Karpas-422 (cell line): ENCODE results near the gene PSMB7. TPM values are rescaled to one million over a fixed set of nuclear protein-coding genes. Genes with fewer than 3 reads are reported as not detected.

Experiments used
- DNase-seq: peaks from one replicate; pipeline ENCODE4 v3.0.0-alpha.2; 2015
- H2AFZ ChIP-seq: fragments of 200-600 bp; sonication (generic); 2 replicates; pipeline ENCODE4 v1.6.1; 2014; ENCODE audit warnings: antibody characterized with exemption, low read length, mixed read lengths
- H3K27ac ChIP-seq: fragments of 200-600 bp; sonication (generic); 2 replicates; pipeline ENCODE4 v1.5.1; 2014; ENCODE audit warnings: mild to moderate bottlenecking, low read length, moderate library complexity
- H3K27me3 ChIP-seq: fragments of 200-600 bp; sonication (generic); 2 replicates; pipeline ENCODE4 v1.6.1; 2014; ENCODE audit warnings: low read length, mixed read lengths
- H3K36me3 ChIP-seq: fragments of 200-600 bp; sonication (generic); 2 replicates; pipeline ENCODE4 v1.6.1; 2014; ENCODE audit warnings: low read length, mixed read lengths; ENCODE audit not compliant: insufficient read depth
- H3K4me1 ChIP-seq: fragments of 200-600 bp; sonication (generic); 2 replicates; pipeline ENCODE4 v1.6.1; 2014; ENCODE audit warnings: mild to moderate bottlenecking, low read length, mixed read lengths
- H3K4me2 ChIP-seq: fragments of 200-600 bp; sonication (generic); 2 replicates; pipeline ENCODE4 v1.6.1; 2014; ENCODE audit warnings: low read length, low read depth, mild to moderate bottlenecking; ENCODE audit not compliant: poor library complexity, severe bottlenecking
- H3K4me3 ChIP-seq: fragments of 200-600 bp; sonication (generic); 2 replicates; pipeline ENCODE4 v1.5.1; 2014; ENCODE audit warnings: mild to moderate bottlenecking, antibody characterized with exemption, low read length, mixed read lengths
- H3K79me2 ChIP-seq: fragments of 200-600 bp; sonication (generic); 2 replicates; pipeline ENCODE4 v1.6.1; 2014; ENCODE audit warnings: mild to moderate bottlenecking, low read length, mixed read lengths
- H3K9ac ChIP-seq: fragments of 200-600 bp; sonication (generic); 2 replicates; pipeline ENCODE4 v1.6.0; 2014; ENCODE audit warnings: low read length
- H3K9me2 ChIP-seq: fragments of 200-600 bp; sonication (generic), shearing (Covaris generic); replicated peaks from 2 replicates; pipeline ENCODE4 v1.6.0; 2014; ENCODE audit warnings: mild to moderate bottlenecking, low read length, moderate library complexity; ENCODE audit not compliant: insufficient read depth
- H3K9me3 ChIP-seq: fragments of 300-700, 200-600 bp; sonication (generic); 2 replicates; pipeline ENCODE4 v1.6.1; 2014; ENCODE audit warnings: low read length, mixed read lengths
- H4K20me1 ChIP-seq: fragments of 200-600 bp; sonication (generic); 2 replicates; pipeline ENCODE4 v1.6.1; 2014; ENCODE audit warnings: mild to moderate bottlenecking, antibody characterized with exemption, low read length, low read depth; ENCODE audit not compliant: insufficient read depth
- total RNA-seq: library from RNA; depleted of rRNA; stranded (reverse); fragments of >200 nt; shearing (Covaris generic); gene quantifications from 2 replicates; pipeline ENCODE4 v1.2.3, GENCODE V29; 2014; ENCODE audit warnings: low replicate concordance

The PSMB7 gene
- total RNA-seq, 1 experiment from 2014 or later = 119 TPM

GRCh38 chr9:124381170-124381945 is 33.9 kb downstream of the PSMB7 start:
- Histone ChIP-seq H3K9ac (no peak overlapping the region), H3K36me3 (peaks cover 10% of the 10 kb centered on the region; the same call in 1 of the 2 replicates), H4K20me1 (no peaks in the 10 kb centered on the region), H3K4me1 (peaks cover 8% of the 10 kb centered on the region), H3K9me3 (no peaks in the 10 kb centered on the region), H3K79me2 (peaks cover 74% of the 10 kb centered on the region), H3K27me3 (no peaks in the 10 kb centered on the region), H3K4me3 (no peak overlapping the region), H3K9me2 (no peaks in the 10 kb centered on the region), H2AFZ (no peak overlapping the region), H3K4me2 (no peak overlapping the region), H3K27ac (no peak overlapping the region)
- no peak for DNase-seq

GRCh38 chr9:124377551-124378406 is 37.5 kb downstream of the PSMB7 start:
- Histone ChIP-seq H3K79me2 (peaks cover 77% of the 10 kb centered on the region), H4K20me1 (no peaks in the 10 kb centered on the region), H3K9ac (no peak overlapping the region), H3K9me3 (peaks cover 9% of the 10 kb centered on the region), H3K9me2 (no peaks in the 10 kb centered on the region), H3K4me3 (no peak overlapping the region), H3K27ac (no peak overlapping the region; the same call in 1 of the 2 replicates), H3K4me2 (no peak overlapping the region), H3K4me1 (peaks cover 8% of the 10 kb centered on the region), H2AFZ (no peak overlapping the region), H3K27me3 (no peaks in the 10 kb centered on the region), H3K36me3 (peaks cover 33% of the 10 kb centered on the region)
- no peak for DNase-seq

- Histone ChIP-seq H4K20me1 (no peaks in the 10 kb centered on the region), H3K9me2 (no peaks in the 10 kb centered on the region), H3K27me3 (no peaks in the 10 kb centered on the region), H3K9me3 (peaks cover 9% of the 10 kb centered on the region), H3K27ac (no peak overlapping the region), H3K79me2 (peaks cover 85% of the 10 kb centered on the region), H3K4me1 (peaks cover 8% of the 10 kb centered on the region), H3K4me3 (no peak overlapping the region), H2AFZ (no peak overlapping the region), H3K36me3 (peaks cover 32% of the 10 kb centered on the region), H3K4me2 (no peak overlapping the region), H3K9ac (no peak overlapping the region)
- DNase-seq = no peak
Observed at GRCh38 chr9:124376329-124376728, 38.9 kb downstream of the PSMB7 start.

GRCh38 chr9:124375726-124376125 is 39.5 kb downstream of the PSMB7 start:
- Histone ChIP-seq H3K4me2 (no peak overlapping the region), H3K27ac (no peak overlapping the region), H3K9ac (no peak overlapping the region), H3K9me2 (no peaks in the 10 kb centered on the region), H3K27me3 (no peaks in the 10 kb centered on the region), H3K79me2 (peaks cover 86% of the 10 kb centered on the region), H4K20me1 (no peaks in the 10 kb centered on the region), H3K4me1 (peaks cover 8% of the 10 kb centered on the region), H3K36me3 (peaks cover 28% of the 10 kb centered on the region), H3K9me3 (peaks cover 9% of the 10 kb centered on the region), H2AFZ (no peak overlapping the region), H3K4me3 (no peak overlapping the region)
- DNase-seq = no peak

- no peaks in the 10 kb centered on the region for H4K20me1 ChIP-seq
Observed at GRCh38 chr9:124373851-124374250, 41.4 kb downstream of the PSMB7 start.

GRCh38 chr9:124373386-124373785 is 41.9 kb downstream of the PSMB7 start:
- peaks cover 9% of the 10 kb centered on the region for H3K9me3 ChIP-seq
- peaks cover 4% of the 10 kb centered on the region for H3K4me1 ChIP-seq
- H3K36me3 ChIP-seq = peaks cover 28% of the 10 kb centered on the region
- no peak overlapping the region for H3K9ac ChIP-seq
- H3K27me3 ChIP-seq = no peaks in the 10 kb centered on the region
- no peak overlapping the region for H3K27ac ChIP-seq
- DNase-seq = no peak
- H3K4me3 ChIP-seq = no peak overlapping the region
- H3K79me2 ChIP-seq = peaks cover 100% of the 10 kb centered on the region
- H3K4me2 ChIP-seq = no peak overlapping the region
- no peaks in the 10 kb centered on the region for H3K9me2 ChIP-seq
- no peaks in the 10 kb centered on the region for H4K20me1 ChIP-seq
- H2AFZ ChIP-seq = no peak overlapping the region

More at GRCh38 chr9:124373851-124374250, 41.4 kb downstream of the PSMB7 start:
- Histone ChIP-seq H3K27me3 (no peaks in the 10 kb centered on the region), H3K36me3 (peaks cover 28% of the 10 kb centered on the region), H3K4me2 (no peak overlapping the region), H3K27ac (no peak overlapping the region), H3K9ac (no peak overlapping the region), H2AFZ (no peak overlapping the region), H3K9me3 (peaks cover 9% of the 10 kb centered on the region), H3K4me3 (no peak overlapping the region), H3K4me1 (peaks cover 8% of the 10 kb centered on the region), H3K79me2 (peaks cover 100% of the 10 kb centered on the region), H3K9me2 (no peaks in the 10 kb centered on the region)
- no peak for DNase-seq

GRCh38 chr9:124372038-124372437 is 43.2 kb downstream of the PSMB7 start:
- Histone ChIP-seq H3K9me3 (peaks cover 9% of the 10 kb centered on the region), H3K9ac (no peak overlapping the region), H3K79me2 (peaks cover 100% of the 10 kb centered on the region), H3K4me3 (no peak overlapping the region), H3K9me2 (no peaks in the 10 kb centered on the region), H4K20me1 (0 out of 2 replicates have a peak, but pooled peaks cover 5% of the 10 kb centered on the region), H3K36me3 (peaks cover 28% of the 10 kb centered on the region), H3K27ac (no peak overlapping the region), H3K27me3 (no peaks in the 10 kb centered on the region), H2AFZ (no peak overlapping the region), H3K4me2 (no peak overlapping the region), H3K4me1 (no peaks in the 10 kb centered on the region)
- no peak for DNase-seq
